AG08396 (cell line): Measurements from ENCODE around the gene PACRG.

Source experiments
- DNase-seq: peaks from one replicate; pipeline ENCODE4 v3.0.0; 2012; ENCODE audit warnings: low spot score, mixed read lengths

Gene PACRG

DNA sequence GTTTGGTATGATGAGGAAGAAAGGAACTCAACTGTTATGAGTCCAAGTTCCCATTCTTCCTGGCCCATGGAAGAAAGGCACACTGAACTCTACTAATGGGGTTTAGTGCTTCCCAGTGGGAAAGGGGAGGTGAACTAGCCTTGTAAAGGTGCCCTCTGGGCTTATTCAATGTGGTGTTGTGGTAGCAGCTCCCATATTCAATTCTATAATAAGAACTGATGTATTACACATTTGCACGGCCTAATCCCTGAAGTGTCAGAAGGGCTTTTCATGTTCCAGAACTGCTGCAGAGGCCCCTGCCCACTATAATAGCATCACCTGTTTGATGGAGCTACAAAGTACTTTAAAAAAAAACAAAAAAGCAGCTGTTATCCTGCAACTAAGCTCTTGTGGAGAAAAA, 17.4 kb upstream of the PACRG start:
- no peak for DNase-seq

DNA sequence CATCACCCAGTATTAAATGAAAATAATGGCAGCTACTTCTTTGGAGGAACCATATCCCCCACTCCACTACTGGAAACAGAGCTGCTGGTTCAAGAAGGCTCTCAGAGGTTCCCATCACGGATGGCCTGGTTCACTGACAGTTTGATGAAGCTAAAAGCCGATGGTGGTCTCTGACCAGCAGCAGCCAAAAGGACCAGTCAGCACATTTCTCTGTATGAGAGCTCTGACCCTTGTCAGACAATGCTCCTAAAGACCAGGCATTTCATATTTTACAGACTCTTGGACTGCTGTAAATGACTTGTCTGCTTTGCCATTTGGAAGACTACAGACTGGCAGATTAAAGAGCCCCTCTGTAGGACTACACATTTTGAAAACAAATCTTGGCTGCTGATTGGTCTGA, 16.8 kb upstream of the PACRG start:
- DNase-seq = no peak

DNA sequence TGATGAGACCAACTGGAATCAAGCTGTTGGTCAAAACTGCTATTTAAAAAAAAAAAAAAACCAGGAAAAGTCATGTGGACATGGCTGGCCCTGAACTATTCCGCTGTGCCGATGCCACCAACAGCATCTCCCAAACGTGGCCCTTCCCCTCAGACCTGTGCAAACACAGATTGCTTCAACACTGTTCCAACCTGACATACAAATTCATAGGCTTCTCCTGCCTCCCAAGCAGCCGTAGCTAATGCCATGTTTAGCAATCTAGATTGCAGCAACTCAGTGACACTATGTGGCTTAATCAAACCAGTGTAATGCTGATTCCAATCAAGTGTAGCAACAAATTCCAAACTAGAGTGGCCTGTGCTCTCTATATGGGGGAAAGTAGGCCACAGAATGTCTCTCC, 16.4 kb upstream of the PACRG start:
- no peak for DNase-seq

DNA sequence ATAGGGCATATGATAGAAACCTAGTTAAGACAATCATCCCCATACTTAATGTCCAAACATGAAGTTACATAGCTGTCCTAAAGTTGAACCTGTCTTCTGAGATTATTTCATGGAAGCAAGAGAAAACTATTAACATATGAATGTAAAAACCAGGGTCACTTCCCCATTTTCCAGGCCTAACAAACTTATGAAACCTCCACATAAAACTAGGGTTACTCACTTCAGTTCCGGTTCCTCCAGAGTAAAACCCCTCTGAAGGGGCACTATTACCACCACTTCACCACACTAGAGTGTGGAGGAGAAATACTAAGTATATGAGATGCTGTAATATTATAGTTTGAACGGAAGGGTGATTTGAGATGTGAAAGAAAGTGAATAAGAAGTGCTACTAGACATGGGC, 15.1 kb upstream of the PACRG start:
- no peak for DNase-seq

DNA sequence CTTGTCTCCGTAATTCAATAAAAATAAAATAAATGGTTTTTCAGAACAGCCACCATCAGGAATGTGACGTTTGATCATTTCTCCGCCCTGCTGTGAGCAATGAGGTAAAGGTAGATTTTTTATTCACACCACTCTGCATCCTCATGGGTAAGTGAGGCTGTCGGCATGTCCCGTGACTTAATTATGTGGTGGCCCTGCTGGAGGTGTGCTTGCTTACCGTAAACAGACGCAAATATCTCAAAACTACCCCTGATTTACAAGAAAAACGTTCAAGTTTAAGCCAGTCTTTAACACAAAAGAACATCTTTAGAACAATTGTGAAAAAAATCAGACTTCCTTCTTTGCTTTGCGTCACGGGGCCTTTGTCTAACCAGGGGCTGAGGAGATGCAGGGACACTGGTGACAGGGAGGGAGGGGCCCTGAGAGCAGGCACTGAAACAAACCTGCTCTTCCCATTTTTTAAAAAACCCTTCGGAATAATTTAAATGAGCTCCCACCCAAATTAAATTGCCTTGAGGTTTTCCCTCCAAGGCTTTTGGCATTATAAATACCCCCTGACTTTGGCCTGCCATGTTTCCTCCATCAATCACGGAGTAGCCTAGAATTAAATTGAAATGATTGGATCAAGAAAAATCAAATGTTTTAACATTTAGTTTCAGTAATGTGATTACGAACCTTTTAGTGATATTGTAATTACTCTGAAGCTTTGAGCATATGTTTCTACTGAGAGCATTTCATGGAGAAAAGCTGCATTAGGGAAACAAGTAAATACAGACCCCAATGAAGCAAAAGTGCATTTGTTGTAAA, 13.6 kb upstream of the PACRG start:
- no peak for DNase-seq

DNA sequence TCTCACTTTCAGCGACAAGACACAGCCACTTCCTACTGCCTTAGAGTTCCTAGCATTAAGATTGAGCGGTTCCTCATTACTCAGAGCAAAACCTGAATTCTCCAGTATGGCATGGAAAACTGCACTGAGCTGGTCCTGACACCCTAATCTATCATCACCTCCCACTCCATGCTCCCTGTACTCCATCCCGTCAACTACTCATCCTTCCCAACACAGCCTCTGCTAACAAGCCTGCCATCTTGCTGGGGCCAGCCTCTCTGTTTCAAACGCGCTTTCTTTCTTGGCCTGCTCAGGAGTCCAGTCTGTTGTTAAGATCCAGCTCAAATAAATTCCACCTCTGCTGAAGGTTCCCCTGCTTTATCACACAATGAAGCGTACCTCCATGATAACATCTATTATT, 12.2 kb upstream of the PACRG start:
- no peak for DNase-seq

DNA sequence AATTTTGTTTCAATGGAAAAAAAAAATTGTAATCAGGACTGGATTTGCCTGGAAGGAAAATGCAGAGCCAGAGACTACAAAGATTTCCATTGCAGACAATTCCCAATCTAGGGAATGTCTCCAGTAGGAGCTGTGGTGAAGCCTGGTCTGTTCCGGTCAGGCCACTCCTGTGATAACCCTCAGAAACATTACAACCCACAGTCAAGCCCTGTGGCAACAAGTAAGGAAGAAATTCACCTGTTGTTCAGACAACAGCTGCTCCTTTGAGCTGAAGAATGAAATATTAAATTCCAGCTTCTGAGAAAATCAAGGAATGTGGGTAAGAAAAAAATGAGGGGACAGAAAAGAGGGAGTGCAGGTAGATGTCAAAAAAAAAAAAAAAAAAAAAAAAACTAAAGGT, 8.2 kb upstream of the PACRG start:
- no peak for DNase-seq

DNA sequence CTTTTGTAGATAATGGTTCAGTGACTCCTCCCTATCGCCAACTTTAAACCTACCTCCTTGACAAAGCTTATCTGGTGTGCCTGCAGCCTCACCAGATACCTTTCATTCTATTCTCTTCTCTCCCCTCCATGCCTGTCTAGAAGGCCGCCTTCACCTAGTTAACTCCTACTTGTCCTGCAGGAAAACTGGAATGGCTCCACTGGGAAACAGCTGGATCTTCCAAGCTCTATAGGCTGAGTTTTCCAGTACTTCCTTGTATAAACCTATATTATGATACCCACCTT, 6.4 kb upstream of the PACRG start:
- DNase-seq = no peak

DNA sequence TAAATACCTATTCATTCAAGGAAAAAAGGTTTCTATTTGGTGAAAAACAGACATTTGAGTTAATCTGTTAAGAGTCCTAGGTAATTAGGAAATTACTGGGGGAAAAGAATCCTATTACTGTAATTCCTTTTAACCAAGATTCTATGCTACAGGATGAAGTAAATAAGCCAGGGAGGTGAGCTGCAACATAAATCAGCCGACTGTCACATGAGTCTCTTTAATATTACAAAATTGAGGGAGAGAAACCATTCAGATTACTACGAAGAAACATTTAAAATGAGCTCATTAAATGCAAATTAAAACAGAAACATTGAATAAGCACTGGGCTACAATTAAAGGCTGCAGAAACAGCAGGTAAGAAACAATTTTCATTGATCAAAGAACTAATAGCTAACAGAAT, 5.5 kb upstream of the PACRG start:
- no peak for DNase-seq

DNA sequence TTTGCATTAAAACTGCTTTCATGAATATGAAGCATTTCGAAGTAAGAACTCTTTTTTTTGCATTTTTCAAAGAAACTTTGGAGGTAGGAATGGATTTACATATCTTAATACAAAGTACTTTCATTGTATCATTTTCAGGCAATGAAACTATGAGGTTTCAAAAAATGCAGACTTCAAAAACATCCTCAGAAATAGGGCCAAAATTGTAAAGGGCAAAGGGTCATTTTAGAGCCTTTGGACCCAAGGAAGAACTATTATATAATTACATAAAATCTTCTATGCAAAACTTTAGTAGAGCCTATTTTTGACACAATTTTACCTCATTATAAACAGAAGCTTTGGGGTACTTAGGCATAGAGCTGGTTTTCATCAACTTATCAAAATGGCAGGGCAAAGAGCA, 5.1 kb upstream of the PACRG start:
- DNase-seq = no peak

DNA sequence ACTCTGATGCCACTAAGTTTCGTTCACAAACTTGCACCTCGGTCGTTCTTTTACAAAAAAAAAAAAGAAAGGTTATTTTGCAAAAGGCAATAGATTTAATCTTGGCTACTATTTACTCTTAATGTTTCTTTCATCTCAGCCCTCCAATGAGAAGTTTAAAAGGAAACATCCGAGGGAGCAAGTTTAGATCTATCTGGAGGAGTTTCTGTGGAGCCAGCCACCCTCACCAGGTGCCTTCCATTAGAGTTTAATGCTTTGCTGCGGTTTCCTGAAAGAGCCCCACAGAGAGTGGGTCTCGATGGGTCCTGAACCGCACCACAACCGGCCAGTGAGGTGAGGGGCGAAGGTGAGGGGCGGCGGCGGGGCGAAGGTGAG, 840 bp upstream of the PACRG start:
- peak; percentile 25 for DNase-seq

DNA sequence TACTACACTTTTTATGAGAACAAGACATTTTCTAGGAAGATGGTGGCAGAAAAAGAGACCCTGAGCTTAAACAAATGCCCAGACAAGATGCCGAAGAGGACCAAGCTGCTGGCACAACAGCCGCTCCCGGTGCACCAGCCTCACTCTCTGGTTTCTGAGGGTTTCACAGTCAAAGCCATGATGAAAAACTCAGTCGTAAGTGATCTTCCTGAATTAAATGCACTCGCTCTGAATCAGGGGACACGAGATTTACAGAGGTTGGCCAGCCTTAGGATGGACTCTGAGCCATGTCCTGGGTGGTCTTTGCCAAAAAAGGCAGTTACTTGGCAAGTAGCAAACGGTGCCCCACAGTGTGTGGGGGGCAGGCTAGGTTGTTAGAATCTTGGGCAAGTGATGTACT, 423 bp downstream of the PACRG start:
- DNase-seq = no peak

DNA sequence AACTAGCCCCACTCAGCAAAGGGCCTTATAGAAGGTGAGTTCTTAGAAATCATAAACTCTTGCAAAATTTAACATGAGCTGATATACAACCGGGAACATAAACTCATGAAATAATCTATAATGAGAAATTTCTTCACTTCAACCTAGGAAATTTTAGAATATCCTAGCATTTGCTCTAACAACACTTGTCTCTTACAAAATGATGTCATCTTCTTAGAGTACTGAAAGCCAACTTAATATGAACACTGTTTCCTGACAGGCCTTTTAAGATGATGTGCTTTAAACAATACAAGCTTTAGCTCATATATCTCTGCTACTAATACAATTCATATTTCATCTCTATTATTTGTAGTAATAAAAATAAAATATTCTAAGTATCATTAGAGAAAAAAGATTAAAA, 932 bp downstream of the PACRG start:
- DNase-seq = no peak

DNA sequence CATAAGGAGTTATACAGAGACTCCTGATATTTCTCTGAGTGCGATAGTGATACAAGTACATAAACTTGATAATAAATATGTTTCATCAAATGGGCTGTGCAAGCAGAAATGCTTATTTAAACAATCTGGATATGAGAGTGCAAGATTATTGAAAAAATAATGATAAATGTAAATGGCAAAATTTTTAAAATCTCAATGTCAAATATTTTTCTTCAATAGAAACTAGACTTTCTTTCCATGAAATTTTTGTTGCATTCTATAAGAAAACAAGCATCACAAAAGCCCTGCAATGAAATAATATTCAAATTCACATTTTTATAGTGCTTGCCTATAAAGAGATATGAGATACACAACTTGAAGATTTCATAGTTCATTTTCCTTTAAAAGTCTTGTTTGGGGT, 2.7 kb downstream of the PACRG start:
- no peak for DNase-seq

DNA sequence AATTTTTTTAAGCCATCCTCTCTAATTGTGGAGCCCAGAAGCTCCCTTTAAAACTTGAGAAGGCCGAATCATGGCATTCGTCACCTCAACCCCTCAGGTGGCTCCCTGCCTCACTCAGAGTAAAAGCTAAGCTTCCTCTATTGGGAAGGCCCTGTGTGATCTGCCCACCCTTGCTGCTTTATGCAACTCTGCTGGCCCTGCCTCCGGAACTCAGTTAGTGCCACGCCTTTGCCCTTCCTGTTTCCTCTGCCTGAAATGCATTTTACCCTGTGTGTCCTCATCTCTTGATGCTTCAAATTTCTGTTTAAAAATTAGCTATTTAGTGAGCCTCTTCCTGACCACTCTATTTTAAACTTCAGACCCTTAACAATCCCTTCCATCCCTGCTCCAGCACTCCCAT, 5.7 kb downstream of the PACRG start:
- DNase-seq = no peak

DNA sequence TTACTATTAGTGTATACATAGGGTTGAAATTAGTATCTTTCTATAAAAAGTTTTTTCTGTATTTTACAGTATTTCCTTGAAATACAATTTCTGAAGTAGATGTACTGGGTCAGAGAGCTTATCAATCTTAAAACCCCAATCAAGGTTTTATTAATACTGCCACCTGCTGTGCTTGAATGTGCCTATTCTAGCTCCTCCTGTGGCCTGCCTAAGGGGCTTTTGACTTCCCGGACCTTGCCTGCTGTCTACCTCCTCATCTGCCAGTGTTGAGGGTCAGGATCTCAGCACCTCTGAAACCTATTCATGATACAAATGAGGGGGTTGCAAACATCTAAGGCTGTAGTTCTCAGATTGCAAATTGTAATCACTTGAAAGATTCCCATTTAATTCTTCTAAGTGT, 9.2 kb downstream of the PACRG start:
- no peak for DNase-seq

DNA sequence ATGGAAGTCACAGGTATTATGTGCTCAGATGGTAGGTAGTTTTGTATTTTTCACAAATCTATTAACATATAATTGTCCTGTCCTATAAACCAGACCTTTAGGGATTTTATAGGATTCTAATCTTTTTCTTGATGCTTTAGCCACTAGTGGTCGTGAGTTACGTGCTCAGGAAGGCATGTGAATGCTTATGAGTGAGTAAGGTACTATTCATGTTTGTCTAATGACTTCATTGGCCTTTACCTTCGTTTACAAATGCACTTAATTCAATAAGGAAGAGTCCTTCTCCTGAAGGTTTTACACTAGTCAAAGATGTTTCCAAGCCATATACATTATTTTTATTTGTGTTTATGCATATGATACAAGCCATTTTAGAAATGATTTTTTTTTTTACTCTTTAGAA, 23.0 kb downstream of the PACRG start:
- no peak for DNase-seq

DNA sequence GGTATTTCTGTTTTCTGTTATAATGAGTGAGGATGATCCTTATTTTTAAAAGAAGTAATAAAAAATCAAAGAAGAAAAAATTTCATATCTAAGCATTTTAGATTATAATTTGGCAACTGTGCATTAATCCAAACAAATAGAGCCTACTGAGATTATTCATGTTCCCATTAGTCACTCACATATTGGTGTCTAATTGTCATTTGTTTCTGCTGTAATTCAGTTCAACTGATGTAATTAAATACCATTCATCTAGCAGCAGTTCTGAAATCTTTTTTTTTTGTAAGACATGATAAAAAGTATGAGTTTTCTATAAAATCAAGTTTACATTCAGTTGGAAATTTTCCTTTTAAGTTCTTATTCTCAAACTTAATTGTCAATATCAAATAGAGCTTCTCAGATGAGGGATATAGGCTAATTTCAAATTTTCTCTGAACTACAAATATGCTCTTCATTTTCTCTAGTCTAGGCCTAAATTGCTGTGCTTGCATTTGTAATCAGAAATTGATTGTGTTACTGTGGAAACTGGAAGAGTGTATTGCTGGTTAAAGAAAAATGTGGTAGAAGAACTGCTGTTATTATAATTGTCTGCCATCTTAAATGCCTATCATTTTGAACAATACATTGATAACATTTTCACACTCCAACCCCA, 23.6 kb downstream of the PACRG start:
- DNase-seq = no peak

DNA sequence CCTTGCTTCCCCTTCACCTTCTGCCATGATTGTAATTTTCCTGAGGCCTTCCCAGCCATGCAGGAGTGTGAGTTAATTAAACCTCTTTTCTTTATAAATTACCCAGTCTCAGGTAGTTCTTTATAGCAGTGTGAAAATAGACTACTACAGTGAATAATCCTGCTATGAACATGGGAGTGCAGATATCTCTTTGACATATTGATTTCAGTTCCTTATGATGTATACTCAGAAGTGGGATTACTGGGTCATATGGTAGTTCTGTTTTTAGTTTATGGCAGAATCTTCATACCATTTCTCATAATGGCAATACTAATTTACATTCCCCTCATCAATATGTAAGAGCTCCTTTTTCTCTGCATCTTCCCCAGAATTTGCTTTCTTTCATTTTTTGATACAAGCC, 26.0 kb downstream of the PACRG start:
- DNase-seq = no peak

DNA sequence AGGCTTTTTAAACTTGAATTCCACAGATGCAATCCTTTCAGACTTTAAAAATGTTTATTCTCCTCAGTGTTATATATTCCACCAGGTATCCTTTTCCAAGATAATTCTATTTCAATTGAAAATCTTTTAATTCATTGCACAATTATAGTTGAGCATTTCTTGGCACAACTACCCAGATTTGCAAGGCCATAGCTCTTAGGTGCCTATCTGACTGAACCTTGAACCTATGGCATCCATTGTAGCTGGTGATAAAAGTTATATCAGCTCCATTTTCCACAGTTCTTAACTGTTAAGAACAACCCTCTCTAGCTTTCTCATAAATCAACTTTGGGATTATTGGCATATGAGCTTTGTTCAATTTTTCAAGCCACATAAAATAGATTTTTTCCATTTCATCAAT, 42.4 kb downstream of the PACRG start:
- DNase-seq = no peak

DNA sequence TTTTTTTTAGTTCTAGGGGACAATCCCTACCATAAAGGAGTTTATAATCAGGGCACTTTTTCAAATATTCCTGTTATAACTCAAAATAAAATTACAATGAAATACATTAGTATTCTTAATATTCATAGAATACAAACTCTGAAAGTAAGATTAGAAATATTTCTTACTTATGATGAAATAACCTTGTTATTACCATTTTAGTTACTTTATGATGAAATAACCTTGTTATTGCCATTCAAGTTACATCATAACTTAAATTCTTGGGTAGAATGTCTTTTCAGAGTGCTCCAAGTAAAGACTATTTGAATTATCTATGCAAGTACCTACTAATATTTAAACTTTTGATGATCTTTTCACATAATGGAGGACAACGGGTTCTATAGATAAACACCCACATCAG, 43.2 kb downstream of the PACRG start:
- DNase-seq = no peak

DNA sequence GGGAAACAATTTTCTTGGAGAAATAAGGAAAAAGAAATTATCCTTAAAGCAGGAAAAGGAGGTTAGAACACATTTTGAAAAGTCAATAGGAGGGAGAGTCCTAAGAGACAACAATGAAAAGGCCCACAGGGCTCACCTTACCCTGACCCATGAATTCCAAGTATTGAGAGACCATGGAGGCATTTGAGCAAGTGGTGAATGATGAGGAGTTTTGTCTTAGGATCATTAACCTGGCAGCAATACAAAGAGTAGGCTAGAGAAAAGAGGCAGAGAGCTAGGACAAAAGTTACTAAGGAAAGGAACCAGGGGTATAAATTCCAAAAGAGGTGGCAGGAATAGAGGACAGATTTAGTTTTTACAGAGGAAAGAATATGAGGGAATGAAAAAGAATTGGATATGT, 44.7 kb downstream of the PACRG start:
- DNase-seq = no peak

DNA sequence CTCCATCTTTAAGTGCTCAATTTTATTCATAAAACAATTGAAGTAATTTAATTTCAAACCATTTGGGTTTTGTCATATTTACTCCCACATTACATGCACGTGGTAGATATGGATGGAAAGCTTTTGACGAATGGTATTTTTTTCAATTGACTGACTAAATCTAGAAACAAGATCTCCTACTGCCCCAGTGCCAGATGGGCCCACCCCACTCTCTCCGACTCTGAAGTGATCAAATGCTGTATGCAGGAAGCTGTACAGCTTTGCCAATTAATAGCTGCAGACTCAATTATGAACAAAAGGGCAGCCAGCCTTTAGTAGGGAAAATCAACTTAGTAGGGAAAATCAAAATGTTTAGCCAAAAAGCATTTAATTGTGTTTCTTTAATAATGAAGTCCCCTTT, 46.2 kb downstream of the PACRG start:
- no peak for DNase-seq

DNA sequence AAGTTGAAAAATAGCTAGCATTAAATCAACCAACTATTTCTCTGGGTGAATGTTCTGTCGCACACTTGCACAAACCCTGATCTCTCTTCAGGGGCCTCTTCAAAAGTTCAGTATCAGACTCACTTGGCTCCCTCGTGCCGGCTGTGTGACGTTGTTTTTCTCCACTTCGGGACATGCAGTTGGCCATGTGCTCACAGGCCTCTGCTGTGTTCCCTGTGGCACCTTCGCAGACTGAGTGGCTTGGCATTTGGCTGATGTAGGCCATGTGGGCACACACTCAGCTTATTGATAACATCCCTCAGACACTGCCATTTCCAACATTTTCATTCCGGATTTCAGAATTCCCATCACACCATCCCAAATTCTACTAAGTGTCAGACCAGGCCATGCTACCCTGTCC, 49.3 kb downstream of the PACRG start:
- no peak for DNase-seq
